ENCODE data around the gene GALNT16.

GALNT16 gene

DNA sequence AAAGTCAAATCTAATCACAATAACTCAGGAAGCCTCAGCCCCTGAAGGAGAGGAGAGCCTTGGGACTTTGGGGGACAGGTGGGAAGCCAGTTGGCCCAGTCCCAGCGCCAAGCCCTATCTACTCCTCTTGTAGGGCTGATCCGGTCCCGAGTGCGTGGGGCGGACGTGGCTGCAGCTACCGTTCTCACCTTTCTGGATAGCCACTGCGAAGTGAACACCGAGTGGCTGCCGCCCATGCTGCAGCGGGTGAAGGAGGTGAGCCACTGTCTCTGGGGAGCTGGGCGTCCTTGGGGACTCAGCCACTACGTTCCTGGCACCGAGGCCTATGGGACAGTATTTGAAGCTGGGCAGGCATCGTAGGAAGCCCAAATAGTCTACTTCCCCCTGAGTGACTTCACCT is 68.4 kb downstream of the GALNT16 start:
- no peak for TF ChIP-seq EZH2 (IDR thresholded peaks at IDR 0.05; ENCODE audit: borderline replicate concordance, low read depth, low read length, severe bottlenecking)
- TF ChIP-seq, protein P1, sequence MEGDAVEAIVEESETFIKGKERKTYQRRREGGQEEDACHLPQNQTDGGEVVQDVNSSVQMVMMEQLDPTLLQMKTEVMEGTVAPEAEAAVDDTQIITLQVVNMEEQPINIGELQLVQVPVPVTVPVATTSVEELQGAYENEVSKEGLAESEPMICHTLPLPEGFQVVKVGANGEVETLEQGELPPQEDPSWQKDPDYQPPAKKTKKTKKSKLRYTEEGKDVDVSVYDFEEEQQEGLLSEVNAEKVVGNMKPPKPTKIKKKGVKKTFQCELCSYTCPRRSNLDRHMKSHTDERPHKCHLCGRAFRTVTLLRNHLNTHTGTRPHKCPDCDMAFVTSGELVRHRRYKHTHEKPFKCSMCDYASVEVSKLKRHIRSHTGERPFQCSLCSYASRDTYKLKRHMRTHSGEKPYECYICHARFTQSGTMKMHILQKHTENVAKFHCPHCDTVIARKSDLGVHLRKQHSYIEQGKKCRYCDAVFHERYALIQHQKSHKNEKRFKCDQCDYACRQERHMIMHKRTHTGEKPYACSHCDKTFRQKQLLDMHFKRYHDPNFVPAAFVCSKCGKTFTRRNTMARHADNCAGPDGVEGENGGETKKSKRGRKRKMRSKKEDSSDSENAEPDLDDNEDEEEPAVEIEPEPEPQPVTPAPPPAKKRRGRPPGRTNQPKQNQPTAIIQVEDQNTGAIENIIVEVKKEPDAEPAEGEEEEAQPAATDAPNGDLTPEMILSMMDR (IDR thresholded peaks at IDR 0.05; ENCODE audit: borderline replicate concordance, extremely low read depth, low read length, poor library complexity, severe bottlenecking), result no peak
- no peaks in the 10 kb centered on the region for H4K20me1 ChIP-seq (ENCODE audit: insufficient read depth, low read length)
- H3K9ac ChIP-seq (ENCODE audit: low read depth, low read length), result no peak overlapping the region
- ATAC-seq (ENCODE audit: insufficient read depth, low read depth) (no peak), DNase-seq (no peak)
- no peaks in the 10 kb centered on the region for H3K4me1 ChIP-seq (ENCODE audit: insufficient read depth, low read length)
- H3K4me2 ChIP-seq (ENCODE audit: insufficient read depth, low read length), result no peak overlapping the region
- no peak overlapping the region for H3K27ac ChIP-seq (ENCODE audit: low read length)
- H3K36me3 ChIP-seq (ENCODE audit: insufficient read depth, low read length), result no peaks in the 10 kb centered on the region
- H2AFZ ChIP-seq (ENCODE audit: low read depth, low read length), result no peak overlapping the region
- H3K79me2 ChIP-seq (ENCODE audit: insufficient read depth, low read length), result no peaks in the 10 kb centered on the region
- H3K27me3 ChIP-seq (ENCODE audit: insufficient read depth, low read length, poor library complexity), result peaks cover 3% of the 10 kb centered on the region
- H3K9me3 ChIP-seq (ENCODE audit: insufficient read depth, low read length, severe bottlenecking), result no peaks in the 10 kb centered on the region
- no peak overlapping the region for H3K4me3 ChIP-seq (ENCODE audit: low read depth in 1 of 2, low read length in 2 of 2)

- DNase-seq, result no peak
- H4K20me1 ChIP-seq (ENCODE audit: insufficient read depth, low read length), result no peaks in the 10 kb centered on the region
Observed at GRCh38 chr14:69328765-69329164, 68.8 kb downstream of the GALNT16 start.

GRCh38 chr14:69331206-69331605 is 71.2 kb downstream of the GALNT16 start:
- ATAC-seq (ENCODE audit: insufficient read depth, low read depth) (no peak), DNase-seq (no peak)

More at GRCh38 chr14:69328765-69329164, 68.8 kb downstream of the GALNT16 start:
- no peak for TF ChIP-seq EZH2 (IDR thresholded peaks at IDR 0.05; ENCODE audit: borderline replicate concordance, low read depth, low read length, severe bottlenecking)
- TF ChIP-seq, protein P1 (IDR thresholded peaks at IDR 0.05; ENCODE audit: borderline replicate concordance, extremely low read depth, low read length, poor library complexity, severe bottlenecking), result no peak
- Histone ChIP-seq H3K4me3 (ENCODE audit: low read depth in 1 of 2, low read length in 2 of 2) (no peak overlapping the region), H2AFZ (ENCODE audit: low read depth, low read length) (no peak overlapping the region), H3K9ac (ENCODE audit: low read depth, low read length) (no peak overlapping the region), H3K4me2 (ENCODE audit: insufficient read depth, low read length) (no peak overlapping the region), H3K4me1 (ENCODE audit: insufficient read depth, low read length) (no peaks in the 10 kb centered on the region), H3K36me3 (ENCODE audit: insufficient read depth, low read length) (no peaks in the 10 kb centered on the region), H3K27me3 (ENCODE audit: insufficient read depth, low read length, poor library complexity) (peaks cover 3% of the 10 kb centered on the region), H3K79me2 (ENCODE audit: insufficient read depth, low read length) (no peaks in the 10 kb centered on the region), H3K9me3 (ENCODE audit: insufficient read depth, low read length, severe bottlenecking) (no peaks in the 10 kb centered on the region), H3K27ac (ENCODE audit: low read length) (no peak overlapping the region)
- no peak for ATAC-seq (ENCODE audit: insufficient read depth, low read depth)

More at GRCh38 chr14:69331206-69331605, 71.2 kb downstream of the GALNT16 start:
- H3K4me2 ChIP-seq (ENCODE audit: insufficient read depth, low read length), result no peak overlapping the region
- H3K79me2 ChIP-seq (ENCODE audit: insufficient read depth, low read length), result no peaks in the 10 kb centered on the region
- no peaks in the 10 kb centered on the region for H3K4me1 ChIP-seq (ENCODE audit: insufficient read depth, low read length)
- H3K9me3 ChIP-seq (ENCODE audit: insufficient read depth, low read length, severe bottlenecking), result no peaks in the 10 kb centered on the region
- no peak overlapping the region for H3K4me3 ChIP-seq (ENCODE audit: low read depth in 1 of 2, low read length in 2 of 2)
- H3K27me3 ChIP-seq (ENCODE audit: insufficient read depth, low read length, poor library complexity), result peaks cover 3% of the 10 kb centered on the region
- H2AFZ ChIP-seq (ENCODE audit: low read depth, low read length), result no peak overlapping the region
- no peak for TF ChIP-seq EZH2 (IDR thresholded peaks at IDR 0.05; ENCODE audit: borderline replicate concordance, low read depth, low read length, severe bottlenecking)
- TF ChIP-seq, protein P1 (IDR thresholded peaks at IDR 0.05; ENCODE audit: borderline replicate concordance, extremely low read depth, low read length, poor library complexity, severe bottlenecking), result no peak
- no peaks in the 10 kb centered on the region for H3K36me3 ChIP-seq (ENCODE audit: insufficient read depth, low read length)
- no peak overlapping the region for H3K9ac ChIP-seq (ENCODE audit: low read depth, low read length)
- H4K20me1 ChIP-seq (ENCODE audit: insufficient read depth, low read length), result no peaks in the 10 kb centered on the region
- H3K27ac ChIP-seq (ENCODE audit: low read length), result no peak overlapping the region
